Measurements from ENCODE around the gene CNTN5. TPM values are rescaled to one million over a fixed set of nuclear protein-coding genes. Genes with fewer than 3 reads are reported as not detected.
"Not testable (repeated sequence)": the region's sequence is repeated elsewhere in the genome, so short reads cannot be mapped to it uniquely, and the experiment has no call there.

The CNTN5 gene
- total RNA-seq, 2 donors from 2014 or later = 0.78 TPM; not detected in 1

DNA sequence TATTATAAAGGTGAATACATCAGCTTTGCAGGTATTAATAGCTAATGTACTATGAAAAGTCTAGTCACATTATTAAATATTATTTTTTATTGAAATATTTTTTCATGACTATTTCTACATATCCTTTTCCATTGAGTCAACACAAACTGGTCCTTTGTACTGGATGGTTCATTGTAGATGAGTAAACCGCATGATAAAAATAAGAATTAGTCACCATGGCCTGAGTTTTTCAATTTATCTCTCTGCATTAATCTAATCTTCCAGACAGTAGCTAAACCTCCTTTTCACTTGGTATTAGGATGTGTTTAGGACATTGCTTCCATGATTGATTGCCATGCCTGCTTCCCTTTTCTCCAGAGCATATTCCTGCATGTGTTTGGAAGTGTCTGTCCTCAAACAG lies 1227.0 kb downstream of the CNTN5 start:
- Histone ChIP-seq H3K9me3 (no peaks in the 10 kb centered on the region), H3K4me1 (no peaks in the 10 kb centered on the region), H3K4me3 (no peak overlapping the region), H3K36me3 (replicated peaks in 1 of 2; ENCODE audit: insufficient read depth in 1 of 2, low read depth in 2 of 2) (no peaks in the 10 kb centered on the region), H3K27me3 (no peaks in the 10 kb centered on the region), H3K27ac (no peak overlapping the region)
- ATAC-seq (no peak), DNase-seq (no peak)
- TF ChIP-seq, protein P1, sequence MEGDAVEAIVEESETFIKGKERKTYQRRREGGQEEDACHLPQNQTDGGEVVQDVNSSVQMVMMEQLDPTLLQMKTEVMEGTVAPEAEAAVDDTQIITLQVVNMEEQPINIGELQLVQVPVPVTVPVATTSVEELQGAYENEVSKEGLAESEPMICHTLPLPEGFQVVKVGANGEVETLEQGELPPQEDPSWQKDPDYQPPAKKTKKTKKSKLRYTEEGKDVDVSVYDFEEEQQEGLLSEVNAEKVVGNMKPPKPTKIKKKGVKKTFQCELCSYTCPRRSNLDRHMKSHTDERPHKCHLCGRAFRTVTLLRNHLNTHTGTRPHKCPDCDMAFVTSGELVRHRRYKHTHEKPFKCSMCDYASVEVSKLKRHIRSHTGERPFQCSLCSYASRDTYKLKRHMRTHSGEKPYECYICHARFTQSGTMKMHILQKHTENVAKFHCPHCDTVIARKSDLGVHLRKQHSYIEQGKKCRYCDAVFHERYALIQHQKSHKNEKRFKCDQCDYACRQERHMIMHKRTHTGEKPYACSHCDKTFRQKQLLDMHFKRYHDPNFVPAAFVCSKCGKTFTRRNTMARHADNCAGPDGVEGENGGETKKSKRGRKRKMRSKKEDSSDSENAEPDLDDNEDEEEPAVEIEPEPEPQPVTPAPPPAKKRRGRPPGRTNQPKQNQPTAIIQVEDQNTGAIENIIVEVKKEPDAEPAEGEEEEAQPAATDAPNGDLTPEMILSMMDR (IDR thresholded peaks at IDR 0.05) = no peak
- no peak for TF ChIP-seq POLR2A (IDR thresholded peaks at IDR 0.05)
- WGBS, 2 donors = 85 to 98% methylated on average over 1 of the region's 1 CpG
- intact Hi-C loops (cut with DNase I) = no loop called here

DNA sequence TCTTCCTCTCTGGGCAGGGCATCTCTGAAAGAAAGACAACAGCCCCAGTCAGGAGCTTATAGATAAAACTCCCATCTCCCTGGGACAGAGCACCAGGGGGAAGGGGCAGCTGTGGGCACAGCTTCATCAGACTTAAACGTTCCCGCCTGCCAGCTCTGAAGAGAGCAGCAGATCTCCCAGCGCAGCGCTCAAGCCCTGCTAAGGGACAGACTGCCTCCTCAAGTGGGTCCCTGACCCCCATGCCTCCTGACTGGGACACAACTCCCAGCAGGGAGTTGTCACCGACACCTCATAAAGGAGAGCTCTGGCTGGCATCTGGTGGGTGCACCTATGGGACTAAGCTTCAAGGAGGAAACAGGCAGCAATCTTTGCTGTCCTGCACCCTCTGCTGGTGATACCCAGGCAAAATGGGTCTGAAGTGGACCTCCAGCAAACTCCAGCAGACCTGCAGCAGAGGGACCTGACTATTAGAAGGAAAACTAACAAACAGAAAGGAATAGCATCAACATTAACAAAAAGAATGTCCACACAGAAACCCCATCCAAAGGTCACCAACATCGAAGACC lies 1236.6 kb downstream of the CNTN5 start:
- WGBS, 2 donors = 68 to 83% methylated on average over 1 to 6 of the region's 6 CpGs
- H3K4me1 ChIP-seq; DNase-seq; H3K27ac ChIP-seq; H3K4me3 ChIP-seq; H3K27me3 ChIP-seq; intact Hi-C loops (cut with DNase I); ATAC-seq; H3K36me3 ChIP-seq (replicated peaks in 1 of 2; ENCODE audit: insufficient read depth in 1 of 2, low read depth in 2 of 2); H3K9me3 ChIP-seq: not testable (repeated sequence)

DNA sequence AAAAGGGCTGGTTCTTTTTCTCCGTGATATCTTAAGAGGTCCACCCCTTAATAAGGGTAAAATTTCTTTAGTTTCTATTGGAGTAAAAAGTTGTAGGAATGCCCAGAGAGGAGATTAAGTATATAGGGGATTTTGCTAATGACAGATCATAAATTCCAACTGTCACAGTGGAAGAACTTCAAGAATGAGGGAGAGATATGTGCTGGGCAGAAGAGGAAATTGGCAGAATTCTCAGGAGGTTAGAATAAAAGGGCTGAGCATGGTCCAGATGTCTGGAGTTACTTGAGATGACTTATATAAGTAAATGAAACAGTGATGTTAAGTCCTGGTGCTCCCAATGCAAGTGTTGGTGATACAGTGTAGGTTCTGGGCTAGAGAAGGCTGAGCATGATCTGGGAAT lies 1248.8 kb downstream of the CNTN5 start:
- TF ChIP-seq, protein P1 (IDR thresholded peaks at IDR 0.05) = no peak
- TF ChIP-seq POLR2A (IDR thresholded peaks at IDR 0.05) = no peak
- no peaks in the 10 kb centered on the region for H3K4me1 ChIP-seq
- WGBS, 2 donors = 67 to 84% methylated on average over 1 of the region's 1 CpG
- no peaks in the 10 kb centered on the region for H3K9me3 ChIP-seq
- no peaks in the 10 kb centered on the region for H3K27me3 ChIP-seq
- DNase-seq (no peak), ATAC-seq (no peak)
- intact Hi-C loops (cut with DNase I) = no loop called here
- no peak overlapping the region for H3K27ac ChIP-seq
- H3K4me3 ChIP-seq = no peak overlapping the region
- no peaks in the 10 kb centered on the region for H3K36me3 ChIP-seq (replicated peaks in 1 of 2; ENCODE audit: insufficient read depth in 1 of 2, low read depth in 2 of 2)

DNA sequence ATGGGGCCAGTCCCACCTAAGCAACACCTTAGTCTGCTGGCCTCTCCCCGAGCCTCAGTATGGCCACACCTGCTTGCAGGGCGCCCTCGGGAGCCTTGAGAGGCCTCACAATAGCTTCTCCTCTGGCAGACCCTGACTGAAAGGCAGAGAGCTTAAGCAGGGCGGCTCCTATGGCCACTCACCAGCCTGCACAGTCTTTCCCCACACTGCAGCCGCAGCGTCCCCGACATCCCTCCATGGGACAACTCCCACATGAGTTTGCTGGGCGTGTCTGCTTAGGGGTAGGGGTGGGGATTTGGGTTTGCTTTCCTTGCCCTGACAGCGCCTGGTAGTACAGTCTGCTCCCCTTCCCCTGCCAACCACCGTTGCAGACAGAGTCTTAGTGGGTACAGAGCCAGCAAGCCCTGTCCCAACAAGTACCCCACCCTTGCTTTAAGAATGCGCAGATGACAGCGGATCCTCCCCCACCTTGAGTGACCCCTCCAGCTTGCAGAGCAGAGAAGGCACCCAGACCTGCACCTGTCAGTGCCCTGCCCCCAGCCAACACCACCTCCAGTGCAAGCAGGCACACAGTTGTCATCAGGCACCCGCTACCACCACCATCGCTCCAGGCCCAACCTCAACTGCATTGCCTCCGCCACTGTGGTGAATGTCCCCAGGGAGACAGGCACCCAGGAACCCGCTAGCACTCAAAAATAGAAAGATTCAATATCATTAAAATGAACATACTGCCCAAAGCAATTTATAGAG lies 1252.5 kb downstream of the CNTN5 start:
- Histone ChIP-seq H3K27me3 (no peaks in the 10 kb centered on the region), H3K27ac (no peak overlapping the region), H3K9me3 (no peaks in the 10 kb centered on the region), H3K36me3 (replicated peaks in 1 of 2; ENCODE audit: insufficient read depth in 1 of 2, low read depth in 2 of 2) (no peaks in the 10 kb centered on the region), H3K4me3 (no peak overlapping the region), H3K4me1 (no peaks in the 10 kb centered on the region)
- TF ChIP-seq, protein P1 (IDR thresholded peaks at IDR 0.05) = no peak
- TF ChIP-seq POLR2A (IDR thresholded peaks at IDR 0.05) = no peak
- ATAC-seq (no peak), DNase-seq (no peak)
- intact Hi-C loops (cut with DNase I) = no loop called here
- WGBS, 2 donors = 86 to 93% methylated on average over 13 to 15 of the region's 16 CpGs

DNA sequence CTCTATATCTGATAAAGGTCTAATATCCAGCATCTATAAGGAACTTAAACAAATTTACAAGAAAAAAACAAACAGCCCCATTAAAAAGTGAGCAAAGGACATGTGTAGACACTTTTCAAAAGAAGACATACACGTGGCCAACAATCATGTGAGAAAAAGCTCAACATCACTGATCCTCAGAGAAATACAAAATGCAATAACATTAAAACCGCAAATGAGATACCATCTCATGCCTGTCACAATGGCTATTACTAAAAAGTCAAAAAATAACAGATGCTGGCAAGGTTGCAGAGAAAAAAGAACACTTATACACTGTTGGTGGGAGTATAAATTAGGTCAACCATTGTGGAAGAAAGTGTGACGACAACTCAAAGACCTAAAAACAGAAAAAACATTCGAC lies 1253.7 kb downstream of the CNTN5 start:
- H3K4me3 ChIP-seq; H3K27ac ChIP-seq; H3K9me3 ChIP-seq; ATAC-seq; H3K27me3 ChIP-seq; H3K4me1 ChIP-seq; intact Hi-C loops (cut with DNase I); DNase-seq; H3K36me3 ChIP-seq (replicated peaks in 1 of 2; ENCODE audit: insufficient read depth in 1 of 2, low read depth in 2 of 2): not testable (repeated sequence)
- WGBS, 2 donors = 60 to 75% methylated on average over 4 of the region's 4 CpGs

DNA sequence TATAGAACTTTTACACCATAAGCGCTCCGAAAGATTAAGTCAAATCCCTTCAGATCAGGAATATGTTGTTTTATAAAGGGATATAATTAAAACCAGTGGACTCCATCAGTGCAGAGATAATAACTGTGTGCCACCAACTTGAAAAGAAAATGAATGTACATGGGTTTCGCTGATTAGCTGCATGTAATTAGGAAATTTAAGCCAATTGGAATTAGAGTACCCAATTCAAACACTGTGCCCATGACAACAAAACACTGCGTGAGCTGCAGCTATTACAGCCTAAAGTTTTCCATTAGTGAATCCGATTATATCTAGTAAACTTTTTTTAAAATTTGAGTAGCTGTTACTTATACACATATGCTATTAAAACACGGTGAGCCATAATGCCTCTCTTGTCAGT lies 1274.0 kb downstream of the CNTN5 start:
- WGBS, 2 donors = 84 to 86% methylated on average over 6 of the region's 6 CpGs
- H3K36me3 ChIP-seq (replicated peaks in 1 of 2; ENCODE audit: insufficient read depth in 1 of 2, low read depth in 2 of 2) = no peaks in the 10 kb centered on the region

More for the DNA sequence above, 1274.0 kb downstream of the CNTN5 start:
- H3K9me3 ChIP-seq = no peaks in the 10 kb centered on the region
- H3K4me1 ChIP-seq = no peaks in the 10 kb centered on the region
- no peaks in the 10 kb centered on the region for H3K27me3 ChIP-seq
- intact Hi-C loops (cut with DNase I) = no loop called here
- TF ChIP-seq, protein P1 (IDR thresholded peaks at IDR 0.05) = no peak
- no peak for TF ChIP-seq POLR2A (IDR thresholded peaks at IDR 0.05)
- H3K4me3 ChIP-seq = no peak overlapping the region
- no peak overlapping the region for H3K27ac ChIP-seq
- no peak for DNase-seq
- ATAC-seq = no peak
